HL-60 (cell line): ENCODE measurements around the gene TCEAL4.

Source experiments
- POLR2AphosphoS5 ChIP-seq: IDR thresholded peaks from 2 replicates; pipeline ENCODE4 v1.6.1; 2012; ENCODE audit warnings: low read depth
- TF ChIP-seq, protein P1 (sequence below): IDR thresholded peaks from one replicate; pipeline ENCODE4 v1.5.1; 2011; ENCODE audit warnings: low read length, control low read depth, inconsistent platforms; ENCODE audit not compliant: insufficient read depth

DNA sequence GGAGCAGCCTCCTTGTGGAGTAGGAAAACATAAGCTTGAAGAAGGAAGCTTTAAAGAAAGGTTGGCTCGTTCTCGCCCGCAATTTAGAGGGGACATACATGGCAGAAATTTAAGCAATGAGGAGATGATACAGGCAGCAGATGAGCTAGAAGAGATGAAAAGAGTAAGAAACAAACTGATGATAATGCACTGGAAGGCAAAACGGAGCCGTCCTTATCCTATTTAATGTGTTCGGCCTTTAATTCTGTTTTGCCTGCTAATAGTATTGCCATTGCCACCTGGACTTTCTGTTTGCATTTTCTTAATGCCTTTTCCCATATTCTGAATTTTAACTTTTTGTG, 44.8 kb downstream of the TCEAL4 start:
- TF ChIP-seq, protein P1, sequence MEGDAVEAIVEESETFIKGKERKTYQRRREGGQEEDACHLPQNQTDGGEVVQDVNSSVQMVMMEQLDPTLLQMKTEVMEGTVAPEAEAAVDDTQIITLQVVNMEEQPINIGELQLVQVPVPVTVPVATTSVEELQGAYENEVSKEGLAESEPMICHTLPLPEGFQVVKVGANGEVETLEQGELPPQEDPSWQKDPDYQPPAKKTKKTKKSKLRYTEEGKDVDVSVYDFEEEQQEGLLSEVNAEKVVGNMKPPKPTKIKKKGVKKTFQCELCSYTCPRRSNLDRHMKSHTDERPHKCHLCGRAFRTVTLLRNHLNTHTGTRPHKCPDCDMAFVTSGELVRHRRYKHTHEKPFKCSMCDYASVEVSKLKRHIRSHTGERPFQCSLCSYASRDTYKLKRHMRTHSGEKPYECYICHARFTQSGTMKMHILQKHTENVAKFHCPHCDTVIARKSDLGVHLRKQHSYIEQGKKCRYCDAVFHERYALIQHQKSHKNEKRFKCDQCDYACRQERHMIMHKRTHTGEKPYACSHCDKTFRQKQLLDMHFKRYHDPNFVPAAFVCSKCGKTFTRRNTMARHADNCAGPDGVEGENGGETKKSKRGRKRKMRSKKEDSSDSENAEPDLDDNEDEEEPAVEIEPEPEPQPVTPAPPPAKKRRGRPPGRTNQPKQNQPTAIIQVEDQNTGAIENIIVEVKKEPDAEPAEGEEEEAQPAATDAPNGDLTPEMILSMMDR: no peak
- no peak for TF ChIP-seq POLR2AphosphoS5
